Ovary (tissue), 3 donors: ENCODE measurements around the gene TMEM44.
"Not testable (repeated sequence)": the region's sequence is repeated elsewhere in the genome, so short reads cannot be mapped to it uniquely, and the experiment has no call there.

Source experiments
- POLR2A ChIP-seq: fragments of 450-650 bp; IDR thresholded peaks from one replicate; pipeline ENCODE4 v1.6.1; 2017; ENCODE audit warnings: antibody characterized with exemption, mild to moderate bottlenecking, moderate library complexity
- TF ChIP-seq, protein P1 (sequence below), 3 donors: fragments of 450-650 bp in 2 of 3; fragments of 200-600 bp in 1 of 3; IDR thresholded peaks; one replicate each; pipeline versions ENCODE4 v1.5.1 to v1.8.0; 2016 to 2022; ENCODE audit warnings: antibody characterized with exemption in 3 of 3, mild to moderate bottlenecking in 1 of 3
- donor health status: DM: no; HTN: no; CAD: no.

DNA sequence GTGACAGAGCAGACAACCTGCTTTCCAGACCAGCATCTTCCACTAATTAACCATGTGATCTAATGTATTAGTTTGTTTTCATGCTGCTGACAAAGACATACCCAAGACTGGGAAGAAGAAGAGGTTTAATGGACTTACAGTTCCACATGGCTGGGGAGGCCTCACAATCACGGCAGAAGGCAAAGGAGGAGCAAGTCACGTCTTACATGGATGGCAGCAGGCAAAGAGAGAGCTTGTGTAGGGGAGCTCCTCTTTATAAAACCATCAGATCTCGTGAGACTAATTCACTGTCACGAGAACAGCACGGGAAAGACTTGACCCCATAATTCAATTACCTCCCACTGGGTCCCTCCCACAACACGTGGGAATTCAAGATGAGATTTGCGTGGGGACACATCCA, 27.9 kb downstream of the TMEM44 start:
- TF ChIP-seq POLR2A, result not testable (repeated sequence)
- TF ChIP-seq, protein P1, sequence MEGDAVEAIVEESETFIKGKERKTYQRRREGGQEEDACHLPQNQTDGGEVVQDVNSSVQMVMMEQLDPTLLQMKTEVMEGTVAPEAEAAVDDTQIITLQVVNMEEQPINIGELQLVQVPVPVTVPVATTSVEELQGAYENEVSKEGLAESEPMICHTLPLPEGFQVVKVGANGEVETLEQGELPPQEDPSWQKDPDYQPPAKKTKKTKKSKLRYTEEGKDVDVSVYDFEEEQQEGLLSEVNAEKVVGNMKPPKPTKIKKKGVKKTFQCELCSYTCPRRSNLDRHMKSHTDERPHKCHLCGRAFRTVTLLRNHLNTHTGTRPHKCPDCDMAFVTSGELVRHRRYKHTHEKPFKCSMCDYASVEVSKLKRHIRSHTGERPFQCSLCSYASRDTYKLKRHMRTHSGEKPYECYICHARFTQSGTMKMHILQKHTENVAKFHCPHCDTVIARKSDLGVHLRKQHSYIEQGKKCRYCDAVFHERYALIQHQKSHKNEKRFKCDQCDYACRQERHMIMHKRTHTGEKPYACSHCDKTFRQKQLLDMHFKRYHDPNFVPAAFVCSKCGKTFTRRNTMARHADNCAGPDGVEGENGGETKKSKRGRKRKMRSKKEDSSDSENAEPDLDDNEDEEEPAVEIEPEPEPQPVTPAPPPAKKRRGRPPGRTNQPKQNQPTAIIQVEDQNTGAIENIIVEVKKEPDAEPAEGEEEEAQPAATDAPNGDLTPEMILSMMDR (IDR thresholded peaks at IDR 0.05), result not testable (repeated sequence)
